ENCODE results near the gene DSCAML1. TPM values are rescaled to one million over a fixed set of nuclear protein-coding genes. Genes with fewer than 3 reads are reported as not detected.

Gene DSCAML1
- total RNA-seq, 4 donors from 2014 or later = 0.54 to 1.8 (median 0.99) TPM

GRCh38 chr11:117565709-117566108 lies 231.3 kb downstream of the DSCAML1 start:
- H3K9me3 ChIP-seq = no peaks in the 10 kb centered on the region
- peaks cover 0 to 3% of the 10 kb centered on the region in 2 donors for H3K4me1 ChIP-seq
- DNase-seq = no peak
- no peak overlapping the region for H3K27ac ChIP-seq
- H3K4me3 ChIP-seq (replicated peaks in 1 of 3) = no peak overlapping the region
- TF ChIP-seq CTCF (IDR thresholded peaks at IDR 0.05) (no peak), POLR2A (IDR thresholded peaks at IDR 0.05) (no peak)
- H3K36me3 ChIP-seq = no peaks in the 10 kb centered on the region
- intact Hi-C loops (cut with DNase I) = no loop called here
- WGBS, 2 donors = 78 to 83% methylated on average over 3 to 4 of the region's 4 CpGs
- H3K27me3 ChIP-seq = no peaks in the 10 kb centered on the region

- Histone ChIP-seq H3K4me3 (replicated peaks in 1 of 3) (no peak overlapping the region), H3K9me3 (no peaks in the 10 kb centered on the region), H3K27me3 (no peaks in the 10 kb centered on the region), H3K4me1 (peaks cover 0 to 3% of the 10 kb centered on the region in 2 donors), H3K27ac (no peak overlapping the region), H3K36me3 (no peaks in the 10 kb centered on the region)
- TF ChIP-seq POLR2A (IDR thresholded peaks at IDR 0.05) = no peak
- no peak for TF ChIP-seq CTCF (IDR thresholded peaks at IDR 0.05)
- no peak for DNase-seq
- WGBS, 2 donors = 77 to 80% methylated on average over 4 of the region's 4 CpGs
- intact Hi-C loops (cut with DNase I) = no loop called here
Measured at GRCh38 chr11:117564321-117564720, 232.7 kb downstream of the DSCAML1 start.

- peaks cover 0 to 3% of the 10 kb centered on the region in 2 donors for H3K4me1 ChIP-seq
- no peaks in the 10 kb centered on the region for H3K36me3 ChIP-seq
- no peak overlapping the region for H3K4me3 ChIP-seq (replicated peaks in 1 of 3)
- H3K9me3 ChIP-seq = no peaks in the 10 kb centered on the region
- no peak for TF ChIP-seq CTCF (IDR thresholded peaks at IDR 0.05)
- TF ChIP-seq POLR2A (IDR thresholded peaks at IDR 0.05) = no peak
- no peak overlapping the region for H3K27ac ChIP-seq
- intact Hi-C loops (cut with DNase I) = no loop called here
- H3K27me3 ChIP-seq = no peaks in the 10 kb centered on the region
- DNase-seq = no peak
- WGBS, 2 donors = 94 to 96% methylated on average over 7 of the region's 7 CpGs
Measured at GRCh38 chr11:117563556-117563955, 233.5 kb downstream of the DSCAML1 start.

GRCh38 chr11:117562136-117562535 lies 234.9 kb downstream of the DSCAML1 start:
- TF ChIP-seq CTCF (IDR thresholded peaks at IDR 0.05) (no peak), POLR2A (IDR thresholded peaks at IDR 0.05) (no peak)
- no peak for DNase-seq
- WGBS, 2 donors = 57 to 89% methylated on average over 5 to 6 of the region's 6 CpGs
- Histone ChIP-seq H3K4me3 (replicated peaks in 1 of 3) (no peak overlapping the region), H3K9me3 (no peaks in the 10 kb centered on the region), H3K27ac (no peak overlapping the region), H3K36me3 (no peaks in the 10 kb centered on the region), H3K4me1 (peaks cover 0 to 3% of the 10 kb centered on the region in 2 donors), H3K27me3 (no peaks in the 10 kb centered on the region)
- intact Hi-C loops (cut with DNase I) = no loop called here

- intact Hi-C loops (cut with DNase I) = no loop called here
- no peaks in the 10 kb centered on the region for H3K27me3 ChIP-seq
- peaks cover 0 to 3% of the 10 kb centered on the region in 2 donors for H3K4me1 ChIP-seq
- H3K4me3 ChIP-seq (replicated peaks in 1 of 3) = no peak overlapping the region
- H3K27ac ChIP-seq = no peak overlapping the region
- H3K9me3 ChIP-seq = no peaks in the 10 kb centered on the region
- WGBS, 2 donors = 78 to 80% methylated on average over 4 to 5 of the region's 5 CpGs
- H3K36me3 ChIP-seq = no peaks in the 10 kb centered on the region
- DNase-seq = no peak
- TF ChIP-seq POLR2A (IDR thresholded peaks at IDR 0.05) (no peak), CTCF (IDR thresholded peaks at IDR 0.05) (no peak)
Measured at GRCh38 chr11:117560780-117561530, 236.1 kb downstream of the DSCAML1 start.
